Stimulated activated naive CD4-positive, alpha-beta T cell treated with Interleukin-2 at 50 U/mL for 16 hours (primary cell): Measurements from ENCODE around the gene PAX3.

Source experiments
- DNase-seq: peaks from one replicate; lab custom pipeline; 2025; lab: John Stamatoyannopoulos, UW

The PAX3 gene

DNA sequence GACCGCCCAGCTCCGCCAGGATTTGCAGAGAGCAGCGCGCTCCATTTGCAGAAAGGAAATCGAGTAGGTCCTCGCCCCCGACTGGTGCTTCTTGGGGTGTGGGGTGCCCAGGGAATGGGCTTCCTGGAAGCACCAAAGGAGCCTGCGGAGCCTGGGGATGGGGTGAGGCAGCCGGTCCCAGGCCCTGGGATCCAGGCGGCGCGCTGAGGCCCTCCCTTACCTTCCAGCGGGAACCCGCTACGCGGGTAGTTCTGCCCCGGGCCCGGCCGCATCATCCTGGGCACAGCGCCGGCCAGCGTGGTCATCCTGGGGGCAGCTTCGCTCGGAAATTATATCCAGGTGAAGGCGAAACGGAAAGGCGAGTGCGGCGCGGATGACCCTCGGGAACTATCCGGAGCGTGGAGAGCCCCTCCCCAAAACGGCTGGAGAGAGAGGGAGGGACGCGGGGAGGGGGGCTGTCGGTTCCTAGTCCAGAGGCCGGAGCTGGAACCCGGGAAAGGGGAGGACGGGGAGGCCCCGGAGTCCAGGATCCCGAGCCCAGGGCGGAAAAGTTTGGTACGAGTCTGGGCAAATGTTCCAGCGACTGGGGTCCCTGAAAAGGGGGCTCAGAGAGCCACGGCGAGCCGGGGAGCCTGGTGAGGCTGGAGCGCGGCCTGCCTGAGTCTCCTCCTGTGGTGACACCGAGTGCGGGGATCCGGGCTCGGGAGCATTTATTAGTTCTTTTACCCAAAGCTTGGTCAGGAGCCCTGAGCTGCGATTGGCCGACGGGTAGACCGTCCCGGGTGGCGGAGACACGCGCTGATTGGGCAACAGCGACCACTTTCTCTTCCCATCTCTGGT is at the start of gene PAX3:
Gene PAX3, minus strand, starts transcription at position 688 of the 840 bp plus-strand sequence. Its CDS starts 383 bp downstream, at position 305.
- no peak for DNase-seq

DNA sequence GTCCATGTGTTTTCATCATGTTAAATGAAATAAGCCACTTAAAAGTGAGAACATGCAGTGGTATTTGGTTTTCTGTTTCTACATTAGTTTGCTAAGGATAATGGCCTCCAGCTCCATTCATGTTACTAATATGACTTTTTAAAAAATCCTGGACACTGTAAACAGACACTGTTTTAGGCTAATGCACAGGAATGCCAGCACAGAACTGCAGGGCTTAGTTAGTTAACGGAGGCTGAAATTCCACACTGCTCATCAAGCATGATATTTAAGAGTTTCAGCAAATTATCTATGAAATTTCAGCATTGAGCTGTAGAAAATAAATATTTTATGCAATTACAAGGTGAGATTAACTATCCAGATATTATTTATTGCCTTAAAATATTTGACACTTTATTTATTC is 42.5 kb upstream of the PAX3 start:
- DNase-seq, result no peak

GRCh38 chr2:222338374-222338773 is 39.6 kb upstream of the PAX3 start:
- DNase-seq, result no peak

DNA sequence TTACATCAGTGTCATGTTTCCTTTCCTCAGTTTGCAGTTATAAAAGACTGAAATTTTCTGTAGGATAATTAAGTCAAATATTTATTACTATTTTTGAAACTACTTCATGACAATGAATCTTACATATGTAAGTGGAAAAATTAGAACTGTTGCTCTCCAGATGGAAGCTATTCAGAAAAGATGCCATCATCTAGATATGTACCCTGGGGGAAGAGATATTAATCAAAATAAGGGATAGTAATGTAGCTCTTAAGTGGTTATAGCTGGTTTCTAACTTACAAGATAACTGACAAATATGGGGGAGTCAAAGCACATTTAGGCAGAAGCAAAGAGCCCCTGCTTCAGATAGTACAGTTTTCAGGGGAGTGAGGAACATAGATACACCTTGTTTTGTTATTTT is 38.1 kb upstream of the PAX3 start:
- no peak for DNase-seq

DNA sequence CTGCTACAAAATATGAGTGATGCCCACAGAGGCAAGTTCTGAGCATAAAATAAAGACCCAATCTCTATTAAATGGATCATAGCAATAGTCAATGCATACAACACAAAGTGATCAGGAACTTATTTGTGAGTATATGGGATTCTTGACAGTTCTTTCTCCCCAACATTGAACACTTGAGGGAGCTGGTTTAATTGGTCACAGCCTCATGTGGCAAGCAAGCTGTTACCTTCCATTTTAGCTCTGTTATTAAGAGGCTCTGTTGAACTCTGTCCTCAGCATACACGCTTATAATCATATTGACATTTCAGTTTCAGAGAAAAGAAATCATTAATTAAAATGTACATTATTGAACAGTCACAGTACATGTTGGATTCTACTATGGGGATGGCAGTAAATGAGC is 37.6 kb upstream of the PAX3 start:
- DNase-seq, result no peak

DNA sequence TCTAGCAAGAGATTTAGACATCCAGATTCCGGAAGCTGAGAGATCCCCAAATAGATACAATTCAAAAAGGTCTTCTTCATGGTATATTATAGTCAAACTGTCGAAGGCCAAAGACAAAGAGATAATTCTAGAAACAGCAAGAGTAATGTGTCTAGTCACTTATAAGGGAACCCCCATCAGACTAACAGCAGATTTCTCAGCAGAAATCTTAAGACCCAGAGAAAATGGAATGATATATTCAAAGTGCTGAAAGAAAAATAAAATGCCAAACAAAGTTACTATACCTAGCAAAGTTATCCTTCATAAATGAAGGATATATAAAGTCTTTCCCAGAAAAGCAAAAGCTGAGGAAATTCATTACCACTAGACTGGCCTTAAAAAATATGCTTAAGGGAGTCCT is 36.1 kb upstream of the PAX3 start:
- DNase-seq, result no peak

DNA sequence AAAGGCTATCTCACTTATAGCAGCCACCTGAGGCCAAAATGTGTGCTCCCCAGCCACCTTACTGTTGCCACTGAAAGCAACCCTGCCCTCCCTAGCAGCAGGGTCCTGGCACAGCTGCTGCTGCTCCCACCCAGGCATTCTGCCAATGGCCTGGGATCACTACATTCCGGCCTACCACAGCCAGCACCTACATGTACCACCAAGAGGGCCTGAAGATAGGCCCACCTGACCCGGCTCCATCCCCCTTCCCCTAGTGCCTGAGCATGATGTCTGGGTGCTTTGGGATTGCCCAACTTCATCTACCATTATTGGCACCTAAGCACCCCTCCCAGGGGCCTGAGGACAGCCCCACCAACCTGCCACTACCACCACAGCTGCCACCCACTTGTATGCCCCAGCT is 34.6 kb upstream of the PAX3 start:
- DNase-seq, result no peak

GRCh38 chr2:222332116-222332515 is 33.3 kb upstream of the PAX3 start:
- DNase-seq, result no peak

- no peak for DNase-seq
Observed at GRCh38 chr2:222330910-222331309, 32.1 kb upstream of the PAX3 start.

DNA sequence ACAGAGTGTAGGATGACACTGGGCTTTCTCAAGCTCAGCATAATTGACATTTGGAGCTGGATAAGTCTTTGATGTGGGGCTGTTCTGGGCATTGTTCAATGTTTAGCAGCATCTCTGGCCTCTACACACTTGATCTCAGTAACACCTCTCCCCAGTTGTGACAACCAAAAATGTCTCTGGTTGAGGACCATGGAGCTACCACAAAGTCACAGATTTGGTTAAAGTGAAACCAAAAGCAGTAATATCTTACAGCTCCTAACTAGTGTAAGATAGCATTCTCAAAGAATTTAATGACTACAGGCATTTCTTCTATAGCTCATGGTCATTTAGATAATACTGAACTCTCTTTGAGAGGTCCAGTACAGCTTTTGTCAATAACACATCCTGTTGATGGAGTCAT is 23.4 kb upstream of the PAX3 start:
- no peak for DNase-seq

DNA sequence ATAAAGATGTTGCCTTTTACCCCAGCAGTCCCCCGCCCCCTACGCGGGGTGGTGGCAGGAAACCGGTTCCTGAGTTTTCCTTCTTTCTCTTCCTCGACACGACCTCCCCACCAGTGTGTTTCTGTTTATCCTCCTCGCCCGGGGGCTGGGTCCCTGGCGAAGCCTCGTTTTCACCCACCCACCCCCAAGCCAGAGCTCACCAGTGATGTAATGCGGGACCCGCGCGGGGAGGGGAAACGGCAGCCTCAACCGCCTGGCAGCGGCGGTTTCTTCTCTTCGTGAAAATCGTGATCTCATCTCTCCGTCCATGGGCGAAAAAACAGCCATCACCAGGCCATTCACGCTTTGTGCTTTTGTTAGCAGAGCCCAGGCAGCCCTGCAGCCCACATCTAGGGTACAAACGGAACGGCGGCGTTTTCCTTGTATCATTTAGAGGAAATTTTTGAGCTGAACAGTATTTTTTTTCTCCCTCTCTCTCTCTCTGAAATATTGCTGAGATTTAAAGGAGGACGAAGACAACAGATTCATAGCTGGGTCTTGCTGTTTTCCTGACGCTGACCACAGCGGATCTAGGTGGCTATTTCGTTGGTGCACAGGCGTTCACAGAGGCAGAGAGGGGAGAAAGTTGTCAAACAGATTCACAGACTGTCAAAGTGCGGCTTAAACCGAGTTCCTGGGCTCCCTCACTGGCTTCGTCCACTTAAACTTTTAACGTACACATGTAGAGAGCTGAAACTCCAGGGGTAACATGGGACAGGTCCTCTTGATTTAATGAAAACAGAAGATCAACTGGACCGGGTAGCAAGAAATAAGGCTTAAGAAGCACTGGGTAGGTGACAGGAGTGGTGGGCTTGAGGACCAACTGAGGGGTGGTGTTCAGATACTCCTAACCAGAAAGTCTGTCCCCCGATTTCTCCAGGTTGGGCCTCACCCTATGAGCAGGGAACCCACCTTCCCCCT is 21.9 kb upstream of the PAX3 start:
- DNase-seq, result no peak

DNA sequence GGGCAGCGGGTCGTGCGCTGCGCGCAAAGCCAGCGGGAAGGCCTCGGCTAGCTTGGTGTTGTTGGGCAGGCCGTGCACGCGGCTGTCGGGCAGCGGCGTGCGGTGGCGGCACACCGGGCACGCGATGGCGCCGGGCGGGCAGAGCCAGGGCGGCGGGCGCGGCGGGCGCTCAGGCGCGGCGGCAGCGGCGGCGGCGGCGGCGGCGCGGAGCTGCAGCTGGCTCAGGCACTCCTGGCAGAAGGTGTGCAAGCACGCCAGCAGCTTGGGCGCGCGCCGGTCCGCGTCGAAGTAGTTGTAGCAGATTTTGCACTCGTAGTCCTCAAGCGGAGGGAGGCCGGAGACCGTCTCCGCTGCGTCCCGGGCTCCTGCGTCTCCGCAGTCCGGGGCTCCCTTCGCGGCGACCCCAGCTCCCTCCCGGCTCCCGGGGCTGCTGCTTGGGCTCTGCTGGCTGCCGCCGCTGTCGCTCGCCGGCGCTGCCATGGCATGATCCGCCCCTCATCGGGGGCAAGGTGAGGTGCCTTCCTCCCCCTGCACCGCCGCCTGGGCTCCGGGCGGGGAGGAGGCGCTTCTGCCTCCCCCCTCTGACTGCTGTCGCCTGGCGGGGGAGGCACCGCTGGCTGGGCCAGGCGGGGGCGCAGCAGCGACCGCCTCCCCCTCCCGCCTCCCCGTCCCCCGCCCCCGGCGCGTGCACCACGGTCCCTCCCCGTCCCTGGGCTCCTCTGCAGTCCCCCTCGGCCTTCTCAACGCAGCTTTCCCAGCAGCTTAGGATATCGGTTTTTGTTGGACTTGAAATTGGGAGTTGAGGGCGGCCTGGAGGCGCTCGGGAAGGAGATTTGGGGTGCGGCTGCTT is 21.0 kb upstream of the PAX3 start:
- no peak for DNase-seq

DNA sequence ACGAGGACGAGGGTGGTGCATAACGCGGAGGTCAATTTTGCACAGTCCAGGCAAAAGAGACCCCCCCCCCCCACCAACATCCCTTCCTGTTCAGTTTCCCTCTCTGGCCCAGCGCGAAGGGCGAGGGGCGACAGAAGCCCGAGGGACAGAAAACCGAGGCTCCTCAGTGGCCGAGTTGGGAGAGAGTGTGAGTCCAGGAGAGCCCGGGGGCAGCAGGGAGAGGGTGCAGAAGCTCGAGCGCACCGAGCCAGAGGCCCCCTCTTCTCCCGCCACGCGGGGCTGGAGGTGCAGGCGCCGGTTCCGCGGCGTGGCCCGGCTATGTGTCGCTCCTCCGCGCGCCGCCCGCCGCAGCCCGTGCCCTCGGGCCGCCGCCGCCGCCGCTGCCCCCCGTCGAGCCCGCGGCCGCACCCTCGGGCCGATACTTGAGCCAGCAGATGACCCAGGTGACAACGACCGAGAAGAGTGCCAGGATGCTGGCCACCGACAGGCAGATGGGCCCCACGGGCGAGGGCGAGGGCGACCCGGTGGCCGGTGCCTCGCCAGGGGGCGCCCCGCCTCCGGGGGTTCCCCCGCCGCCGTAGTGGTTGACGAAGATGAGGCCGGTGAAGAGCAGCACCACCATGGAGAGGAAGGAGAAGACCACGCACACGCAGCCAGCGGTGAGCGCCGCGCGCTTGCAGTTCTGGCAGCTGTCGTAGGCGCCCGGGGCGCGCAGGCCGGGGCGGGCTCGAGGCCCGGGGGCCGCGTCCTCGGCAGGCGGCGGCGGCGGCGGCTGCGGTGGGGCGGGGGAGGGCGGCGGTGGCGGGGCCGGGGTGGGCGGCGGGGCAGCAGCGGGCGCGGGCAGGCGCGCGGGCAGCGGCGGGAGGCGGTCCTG is 20.2 kb upstream of the PAX3 start:
- DNase-seq, result no peak

GRCh38 chr2:222318026-222318711 is 19.4 kb upstream of the PAX3 start:
- DNase-seq, result peak; percentile 41

GRCh38 chr2:222315443-222316121 is 16.8 kb upstream of the PAX3 start:
- DNase-seq, result no peak

DNA sequence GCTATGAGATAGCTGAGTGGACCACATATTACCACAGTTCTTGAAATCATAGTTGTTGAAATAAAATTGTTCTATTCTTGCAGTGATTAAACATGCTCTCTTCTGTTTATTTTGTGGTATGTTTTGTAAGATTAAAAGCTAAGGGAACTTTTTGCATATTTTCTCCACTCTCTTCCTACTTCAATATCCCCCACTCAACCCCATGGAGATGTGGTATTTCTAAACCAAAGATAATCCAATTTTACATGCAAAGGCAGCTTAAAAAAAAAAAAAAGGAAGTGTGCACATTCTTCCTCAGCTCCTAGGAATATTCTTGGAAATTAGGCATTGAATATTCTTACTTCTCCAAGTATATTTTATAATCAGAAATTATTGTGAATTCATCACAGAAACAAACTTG is 15.0 kb upstream of the PAX3 start:
- DNase-seq, result no peak

DNA sequence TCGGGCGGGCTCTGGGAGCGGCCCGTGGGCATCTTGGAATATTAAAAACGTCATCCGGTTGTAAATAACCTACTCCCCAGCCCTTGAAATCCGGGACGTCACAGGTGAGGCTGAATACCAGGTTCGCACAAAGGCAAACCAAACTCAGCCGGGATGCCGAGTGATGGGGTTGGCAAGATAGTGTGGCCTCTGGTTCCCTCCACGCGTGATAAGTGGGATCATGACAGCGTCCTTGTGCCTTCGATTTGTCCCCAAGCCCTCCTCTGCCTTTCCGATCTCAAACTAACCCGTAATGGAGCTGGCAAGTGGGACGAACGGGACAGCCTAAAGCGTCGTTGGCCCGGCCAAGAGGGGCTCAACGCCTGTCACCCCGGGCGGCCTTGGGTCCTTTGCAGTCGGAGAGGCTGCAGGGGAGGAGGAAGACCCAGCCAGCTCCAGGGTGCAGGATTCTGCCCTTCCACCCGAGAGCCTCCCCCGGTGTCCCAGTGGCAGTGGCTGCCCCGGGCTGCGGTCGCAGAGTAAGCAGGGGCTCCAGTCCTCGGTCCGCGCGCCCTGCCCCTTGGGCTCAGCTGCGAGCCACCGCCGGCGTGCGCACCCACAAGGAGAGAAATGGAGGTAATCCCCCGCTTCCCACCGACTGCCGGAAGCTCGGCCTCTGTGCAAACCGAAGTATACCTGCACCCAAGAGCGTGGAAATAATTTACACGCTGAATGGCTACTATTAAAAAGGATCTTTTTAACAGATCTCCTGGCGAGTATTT is 13.4 kb upstream of the PAX3 start:
- no peak for DNase-seq

GRCh38 chr2:222311319-222311977 is 12.7 kb upstream of the PAX3 start:
- no peak for DNase-seq
